Measurements from ENCODE around the gene DDX19B.
"Not testable (repeated sequence)": the region's sequence is repeated elsewhere in the genome, so short reads cannot be mapped to it uniquely, and the experiment has no call there.

DDX19B gene

DNA sequence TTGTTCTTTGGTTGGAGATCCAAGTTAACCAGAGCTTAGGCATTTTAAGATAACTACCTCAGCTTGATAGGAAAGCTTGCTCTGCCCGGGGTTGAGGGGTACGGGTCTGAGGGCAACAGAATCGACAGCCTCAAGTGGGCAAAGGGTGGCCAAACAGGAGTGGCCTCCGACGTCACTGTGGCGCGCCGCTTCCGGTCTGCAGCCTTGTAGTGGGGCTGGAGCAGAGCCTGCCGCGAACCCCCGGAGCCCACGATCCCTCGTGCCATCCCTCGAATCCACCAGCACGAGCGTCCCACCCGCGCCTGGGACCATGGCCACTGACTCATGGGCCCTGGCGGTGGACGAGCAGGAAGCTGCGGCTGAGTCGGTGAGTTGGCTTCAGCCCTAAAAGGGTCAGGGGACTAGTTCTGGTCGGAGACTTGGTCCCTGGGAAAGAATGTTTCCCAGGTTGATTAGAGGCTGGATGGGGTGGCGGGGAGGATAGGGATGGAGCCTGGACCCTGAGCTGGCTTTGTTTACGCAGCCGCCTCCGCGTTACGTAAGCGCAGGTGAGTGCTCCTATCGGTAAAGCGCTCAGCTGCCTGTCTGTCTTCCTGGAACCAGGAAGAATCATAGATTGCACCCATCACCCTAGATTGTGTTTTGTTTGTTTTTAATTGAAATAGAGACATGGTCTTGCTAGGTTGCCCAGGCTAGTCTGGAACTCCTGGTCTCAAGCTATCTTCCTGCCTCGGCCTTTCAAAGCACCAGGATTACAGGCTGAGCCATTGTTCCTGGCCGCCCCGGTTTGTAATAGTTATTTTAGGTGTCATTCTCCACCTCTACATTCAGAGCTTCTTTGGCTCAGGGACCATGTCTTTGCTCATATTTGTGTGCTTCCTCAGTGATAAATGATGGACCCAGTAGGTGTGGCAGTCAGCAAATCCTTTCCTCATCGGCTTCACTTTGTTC is at the start of gene DDX19B:
Gene DDX19B, plus strand, starts transcription at position 199 of the 951 bp plus-strand sequence. Its CDS starts 112 bp downstream, at position 311.
- DNase-seq = peak; percentile 43

DNA sequence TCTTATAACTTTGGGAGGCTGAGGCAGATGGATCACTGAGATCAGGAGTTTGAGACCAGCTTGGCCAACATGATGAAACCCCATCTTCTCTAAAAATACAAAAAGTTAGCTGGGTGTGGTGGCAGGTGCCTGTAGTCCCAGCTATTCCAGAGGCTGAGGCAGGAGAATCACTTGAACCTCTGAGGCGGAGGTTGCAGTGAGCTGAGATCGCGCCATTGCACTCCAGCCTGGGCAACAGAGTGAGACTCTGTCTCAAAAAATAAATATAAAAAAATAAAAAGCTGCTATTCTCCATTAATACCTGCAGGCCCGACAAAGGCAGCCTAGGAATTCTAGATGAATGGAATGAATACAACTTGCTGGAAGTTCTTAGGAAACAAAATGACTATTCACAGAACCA is 49.3 kb upstream of the DDX19B start:
- DNase-seq = not testable (repeated sequence)

DNA sequence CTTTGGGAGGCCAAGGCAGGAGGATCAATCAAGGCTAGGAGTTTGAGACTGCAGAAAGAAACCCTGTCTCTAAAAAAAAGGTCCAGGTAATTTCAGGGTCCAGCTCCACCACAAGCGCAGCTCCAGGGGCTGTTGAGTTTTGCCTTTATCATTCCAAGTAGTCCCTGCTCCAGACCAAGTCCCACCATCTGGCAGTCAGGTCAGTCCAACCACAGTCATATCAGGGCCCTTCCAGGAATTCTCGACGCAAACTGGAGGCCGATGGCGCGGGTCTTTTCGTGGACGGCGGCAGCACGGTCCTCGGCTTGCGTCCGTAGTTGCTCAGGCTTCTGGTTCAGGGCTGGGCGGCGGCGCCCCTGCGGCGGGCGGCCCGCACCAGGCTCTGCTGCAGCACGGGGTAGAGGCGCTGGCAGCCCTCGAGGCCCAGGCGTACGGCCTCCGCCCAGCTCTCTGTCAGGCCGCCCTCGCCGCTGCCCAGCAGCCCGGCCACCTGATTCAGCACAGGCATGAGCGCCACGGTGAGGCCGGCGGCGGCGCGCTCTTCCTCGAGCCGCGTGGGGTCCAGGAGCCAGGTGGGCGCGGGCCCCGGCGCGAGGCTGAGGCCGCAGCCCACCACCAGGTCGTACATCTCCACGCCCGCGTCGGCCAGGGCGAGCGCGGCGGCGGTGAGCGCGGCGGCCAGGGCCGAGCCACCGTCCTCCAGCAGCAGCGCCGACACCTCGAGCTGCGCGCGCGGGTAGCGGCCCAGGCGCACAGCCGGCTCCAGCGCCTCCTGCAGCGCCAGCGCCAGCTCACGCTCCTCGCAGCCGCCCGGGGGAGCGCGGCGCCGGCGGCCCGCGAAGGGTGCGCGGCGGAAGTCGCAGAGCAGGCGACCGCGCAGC is 48.0 kb upstream of the DDX19B start:
- no peak for DNase-seq

DNA sequence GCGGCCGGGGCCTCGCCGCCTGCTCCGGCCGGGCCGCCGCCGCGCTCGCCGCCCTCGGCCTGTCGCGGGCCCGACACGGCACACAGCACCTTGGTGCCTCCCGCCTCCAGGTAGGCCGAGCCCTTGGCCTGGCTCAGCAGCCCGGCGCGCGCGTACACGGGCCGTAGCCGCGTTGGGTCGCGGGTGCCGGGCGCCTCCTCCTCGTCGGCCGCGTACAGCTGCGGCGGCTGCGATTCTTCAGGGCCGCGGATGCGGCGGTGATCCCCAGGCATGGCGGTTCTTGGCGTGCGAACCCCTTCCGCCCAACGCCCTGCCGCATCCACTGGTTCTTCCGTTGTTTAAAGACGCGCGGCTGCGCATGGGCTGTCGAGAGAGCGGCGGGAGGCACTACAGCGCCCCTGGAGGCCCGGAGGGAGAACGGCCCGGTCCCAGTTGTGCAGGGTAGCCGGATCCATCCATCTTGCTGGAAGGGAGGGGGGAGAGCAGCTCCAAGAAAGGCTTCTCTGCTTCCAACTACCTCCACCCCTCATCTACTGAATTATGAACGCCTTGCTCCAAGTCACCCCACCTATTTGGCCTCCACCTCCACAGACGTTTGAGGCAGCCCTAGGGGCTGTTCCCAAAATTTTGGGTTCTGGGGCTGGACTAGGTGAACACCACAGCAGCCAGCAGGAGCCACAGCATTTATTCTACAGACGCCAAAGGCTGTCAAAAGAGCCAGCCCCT is 47.2 kb upstream of the DDX19B start, which contains the start of gene EXOSC6:
Gene EXOSC6, minus strand, starts transcription at position 312 of the 726 bp plus-strand sequence. Its CDS starts 40 bp downstream, at position 272.
- DNase-seq = peak; percentile 88

DNA sequence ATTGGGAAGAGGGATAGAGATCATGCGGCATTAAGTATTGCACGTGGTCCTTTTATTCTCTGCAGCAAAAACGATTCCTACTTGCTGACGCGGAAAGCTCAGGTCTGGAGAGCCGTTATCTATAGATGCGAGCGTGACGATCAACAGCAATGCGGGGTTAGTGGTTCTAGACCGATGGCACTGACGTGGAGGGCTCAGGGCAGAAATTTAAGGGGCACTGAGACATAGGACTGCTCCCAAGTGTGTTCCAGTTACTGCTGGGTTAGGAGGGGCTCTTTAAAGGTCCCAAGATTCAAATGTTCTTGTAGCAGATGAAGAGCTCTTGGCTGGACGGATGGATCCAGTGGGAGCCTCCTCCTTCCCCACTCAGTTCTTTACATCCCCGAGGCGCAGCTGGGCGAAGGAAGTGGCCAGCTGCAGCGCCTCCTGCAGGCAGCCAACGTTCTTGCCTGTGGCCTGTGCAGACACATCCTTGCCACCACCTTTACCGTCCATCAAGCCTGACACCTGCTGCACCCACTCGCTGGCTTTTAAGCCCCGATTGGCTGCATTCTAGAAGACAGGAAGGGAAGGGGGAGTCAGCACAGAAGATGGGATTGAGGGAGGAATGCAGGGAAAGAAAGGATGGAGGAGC is 46.5 kb upstream of the DDX19B start:
- no peak for DNase-seq

DNA sequence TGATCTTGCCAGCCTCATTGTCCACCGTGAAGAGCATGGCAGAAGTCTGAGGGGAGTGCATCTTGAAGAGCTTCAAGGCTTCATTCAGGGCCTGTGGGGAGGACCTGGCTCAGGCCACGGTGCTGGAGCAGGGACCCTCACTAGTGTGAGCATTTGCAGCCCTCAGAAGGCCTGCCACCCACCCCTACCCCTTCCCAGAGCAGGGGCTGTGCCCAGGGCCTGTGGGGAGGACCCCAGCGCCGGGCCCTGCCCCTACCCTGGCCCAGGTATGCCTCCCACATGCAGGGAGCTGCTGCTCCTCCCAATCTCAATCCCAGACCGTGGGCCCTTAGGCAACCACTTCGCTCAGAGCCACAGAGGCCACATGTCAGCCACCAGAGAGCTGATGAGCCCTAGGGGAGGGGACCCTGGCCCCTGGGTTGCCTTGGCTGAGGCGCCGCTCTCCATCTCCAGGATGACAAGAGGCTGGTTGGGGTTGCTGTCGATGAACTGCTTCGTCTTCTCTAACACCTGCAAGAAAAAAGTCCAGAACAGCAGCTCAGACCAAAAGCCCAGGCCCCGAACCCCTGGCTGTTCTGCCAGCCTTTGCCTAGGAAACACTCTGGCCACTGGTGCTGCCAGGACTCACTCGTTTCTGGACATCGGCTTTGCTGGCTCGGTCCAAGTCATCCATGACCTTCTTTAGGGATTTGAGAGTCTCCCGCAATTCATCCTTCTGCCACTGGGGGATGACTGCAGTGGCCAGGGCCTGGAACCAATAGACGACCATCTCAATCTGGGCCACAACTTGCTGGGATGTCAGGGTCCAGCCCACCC is 45.5 kb upstream of the DDX19B start:
- DNase-seq = no peak

DNA sequence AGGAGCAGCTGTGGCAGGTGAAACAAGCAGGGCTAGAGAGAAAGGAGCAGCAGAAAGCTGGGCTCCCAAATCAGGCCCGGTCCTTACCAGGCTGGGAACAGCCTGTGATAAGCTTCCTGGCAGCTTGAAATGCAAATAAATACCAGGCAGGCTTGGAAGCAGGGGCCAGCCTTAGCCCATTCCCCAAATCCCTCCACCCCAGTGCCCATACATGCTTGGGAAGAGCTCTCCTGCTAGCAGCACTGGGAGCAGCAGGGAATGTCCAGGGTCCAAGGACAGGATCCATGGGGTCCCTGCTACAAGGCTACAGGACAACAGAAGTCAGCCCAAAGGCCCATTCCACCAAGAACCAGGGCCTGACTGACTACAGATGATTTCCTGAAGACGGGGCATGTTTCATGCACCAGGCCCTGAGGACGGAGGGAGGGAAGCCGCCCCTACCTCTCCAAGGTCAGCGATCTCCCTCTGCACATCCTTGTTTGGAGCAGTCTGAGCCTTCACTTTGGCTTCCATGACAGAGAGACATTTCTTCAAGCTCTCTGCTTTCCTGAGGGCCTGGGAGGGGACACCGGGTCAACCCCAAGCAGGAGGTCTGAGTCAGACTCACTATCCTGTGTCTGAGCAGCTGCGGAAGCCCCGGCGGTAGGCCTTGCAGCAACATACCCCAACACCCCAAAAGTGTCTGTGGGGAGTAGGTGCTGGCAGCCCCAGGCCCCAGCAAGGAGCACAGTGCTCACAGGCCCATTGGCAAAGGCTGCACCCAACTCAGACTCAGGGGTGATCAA is 44.6 kb upstream of the DDX19B start:
- DNase-seq = no peak

DNA sequence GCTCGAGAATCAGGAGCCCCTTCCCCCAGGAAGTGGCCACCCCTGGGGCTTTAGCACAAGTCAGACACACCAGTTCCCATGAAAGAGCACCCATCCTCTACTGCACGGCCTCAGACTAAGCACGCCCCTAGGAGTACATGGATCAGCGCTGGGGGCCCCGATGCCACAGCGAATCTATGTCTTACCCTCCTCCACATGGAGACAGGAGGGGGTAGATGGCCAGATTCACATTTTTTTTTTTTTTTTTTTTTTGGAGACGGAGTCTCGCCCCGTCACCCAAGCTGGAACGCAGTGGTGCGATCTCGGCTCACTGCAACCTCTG is 44.1 kb upstream of the DDX19B start:
- no peak for DNase-seq

DNA sequence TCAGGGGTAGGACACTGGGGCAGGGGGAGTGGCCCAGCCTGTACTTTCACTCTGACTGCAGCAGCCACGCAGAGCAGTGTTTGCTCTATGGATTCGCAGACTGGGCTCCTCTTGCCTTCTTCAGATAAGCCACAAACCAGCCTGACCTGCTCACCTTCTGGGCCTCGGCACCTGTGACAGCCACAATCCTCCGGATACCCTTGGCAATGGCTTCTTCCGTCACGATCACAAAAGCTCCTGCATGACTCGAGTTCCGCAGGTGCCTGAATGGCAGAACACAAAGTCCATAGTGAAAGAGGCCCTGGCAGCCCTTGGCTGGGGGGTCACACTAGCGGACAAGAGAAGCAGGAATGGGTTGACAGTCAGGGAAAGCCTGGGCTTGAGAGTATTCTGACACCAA is 43.4 kb upstream of the DDX19B start:
- no peak for DNase-seq

DNA sequence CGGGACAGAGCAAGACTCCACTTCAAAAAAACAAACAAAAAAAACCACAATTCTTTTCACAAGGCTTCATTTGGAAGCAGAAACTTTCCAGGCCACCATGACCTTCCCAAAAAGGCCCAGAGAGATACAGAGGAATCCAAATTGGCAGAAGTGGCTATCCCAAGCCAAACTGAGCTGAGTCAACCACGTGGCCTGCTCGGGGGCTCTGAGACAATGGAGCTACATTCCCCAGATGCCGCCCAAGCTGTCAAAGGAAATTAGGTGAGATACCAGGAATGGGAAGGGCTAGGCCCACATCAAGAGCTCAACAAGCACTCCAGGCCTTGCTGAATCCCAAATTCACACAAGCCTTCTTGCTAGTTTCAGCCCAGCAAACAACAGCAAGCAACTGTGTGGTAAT is 41.6 kb upstream of the DDX19B start:
- no peak for DNase-seq

DNA sequence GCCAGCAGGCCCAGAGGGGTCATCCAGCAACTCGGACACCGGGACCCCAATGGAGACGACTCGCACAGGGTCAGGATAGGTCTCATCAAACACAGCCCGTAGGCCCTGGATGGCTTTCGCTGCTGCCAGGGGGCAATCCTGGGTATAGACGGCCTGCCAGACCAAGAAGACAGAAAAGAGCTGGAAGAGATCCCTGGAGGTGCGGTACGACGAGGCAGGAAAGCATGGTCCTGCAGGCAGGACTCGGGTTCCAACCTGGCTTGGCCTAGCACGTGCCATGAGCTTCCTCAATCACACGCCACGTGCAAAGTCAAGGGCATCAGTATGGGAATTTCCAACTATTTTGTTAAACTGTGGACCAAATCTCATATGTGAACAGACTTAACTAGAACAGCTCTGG is 40.9 kb upstream of the DDX19B start:
- DNase-seq = no peak

DNA sequence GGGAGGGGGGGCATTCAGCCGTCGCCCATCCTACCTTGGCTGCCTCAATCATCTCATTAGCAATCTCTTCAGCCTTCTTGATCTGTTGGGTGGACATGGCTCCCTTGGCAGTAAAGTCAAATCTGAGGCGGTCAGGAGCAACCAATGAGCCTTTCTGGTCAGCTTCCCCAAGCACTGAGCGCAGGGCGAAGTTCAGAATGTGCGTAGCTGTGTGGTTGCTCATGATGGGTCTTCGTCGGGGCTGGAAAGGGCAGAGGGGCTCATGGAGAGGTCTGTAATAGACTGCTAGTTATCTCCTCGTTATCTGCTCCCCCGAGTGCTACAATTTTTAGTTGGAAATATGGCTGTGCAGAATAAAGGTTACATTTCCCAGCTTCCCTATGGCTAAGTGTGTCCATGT is 40.0 kb upstream of the DDX19B start:
- no peak for DNase-seq

DNA sequence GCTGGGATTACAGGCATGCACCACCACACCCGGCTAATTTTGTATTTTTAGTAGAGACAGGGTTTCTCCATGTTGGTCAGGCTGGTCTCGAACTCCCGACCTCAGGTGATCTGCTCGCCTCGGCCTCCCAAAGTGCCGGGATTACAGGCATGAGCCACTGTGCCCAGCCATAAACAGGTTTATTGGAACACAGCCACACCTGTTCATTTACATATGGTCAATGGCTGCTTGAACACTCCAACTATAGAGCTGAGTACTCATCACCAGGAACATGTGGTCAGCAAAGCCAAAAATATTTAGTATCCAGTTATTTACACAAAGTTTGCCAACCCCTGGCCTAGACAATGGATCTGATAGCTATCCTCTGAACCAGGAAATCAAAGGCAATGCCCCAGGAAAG is 39.1 kb upstream of the DDX19B start:
- not testable (repeated sequence) for DNase-seq

DNA sequence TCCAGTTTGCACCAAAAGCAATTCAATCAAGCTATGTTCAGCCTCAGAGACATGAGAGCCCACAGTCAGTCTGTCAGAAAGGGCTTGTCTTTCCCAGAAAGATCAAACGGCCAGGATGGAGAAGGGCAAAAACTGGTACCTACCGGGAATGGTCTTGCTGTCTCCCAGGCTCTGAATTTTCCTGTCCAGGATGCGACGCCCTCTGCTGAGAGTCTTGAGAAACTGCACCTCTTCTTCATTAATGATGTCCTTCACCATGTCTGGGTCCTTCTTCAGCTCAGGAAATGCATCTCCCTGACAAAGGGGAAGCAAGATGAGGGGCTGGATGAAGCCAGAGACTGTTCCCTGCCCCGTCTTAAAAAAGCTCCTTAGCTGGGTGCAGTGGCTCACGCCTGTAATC is 31.5 kb upstream of the DDX19B start:
- DNase-seq = no peak

DNA sequence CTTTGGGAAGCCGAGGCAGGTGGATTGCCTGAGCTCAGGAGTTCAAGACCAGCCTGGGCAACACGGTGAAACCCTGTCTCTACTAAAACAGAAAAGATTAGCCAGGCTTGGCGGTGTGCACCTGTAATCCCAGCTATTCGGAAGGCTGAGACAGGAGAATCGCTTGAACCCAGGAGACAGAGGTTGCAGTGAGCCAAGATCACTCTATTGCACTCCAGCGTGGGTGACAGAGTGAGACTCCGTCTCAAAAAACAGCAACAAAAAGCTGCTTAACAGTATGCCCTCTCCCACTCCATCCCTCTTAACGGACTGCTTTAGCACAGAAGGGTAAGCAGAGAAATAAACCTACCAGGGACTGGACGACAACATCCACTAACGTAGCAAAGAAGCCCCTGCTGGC is 31.1 kb upstream of the DDX19B start:
- not testable (repeated sequence) for DNase-seq

DNA sequence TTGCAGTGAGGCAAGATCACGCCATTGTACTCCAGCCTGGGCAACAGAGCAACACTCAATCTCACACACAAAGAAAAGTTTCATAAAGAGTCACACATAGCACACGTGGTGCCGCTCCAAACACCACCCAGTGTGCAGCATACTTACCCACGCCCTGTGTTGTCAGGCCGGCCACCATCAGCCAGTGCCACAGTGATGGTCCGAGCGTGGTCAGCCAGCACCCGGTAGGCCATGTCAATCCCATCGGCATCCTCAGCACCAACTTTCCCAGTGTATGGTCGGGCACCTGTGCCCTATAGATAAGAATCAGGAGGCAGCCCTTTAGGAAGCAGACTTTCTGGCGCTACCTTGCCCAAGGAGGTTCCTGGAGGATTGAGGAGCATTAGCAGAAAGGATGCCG is 29.5 kb upstream of the DDX19B start:
- DNase-seq = no peak

DNA sequence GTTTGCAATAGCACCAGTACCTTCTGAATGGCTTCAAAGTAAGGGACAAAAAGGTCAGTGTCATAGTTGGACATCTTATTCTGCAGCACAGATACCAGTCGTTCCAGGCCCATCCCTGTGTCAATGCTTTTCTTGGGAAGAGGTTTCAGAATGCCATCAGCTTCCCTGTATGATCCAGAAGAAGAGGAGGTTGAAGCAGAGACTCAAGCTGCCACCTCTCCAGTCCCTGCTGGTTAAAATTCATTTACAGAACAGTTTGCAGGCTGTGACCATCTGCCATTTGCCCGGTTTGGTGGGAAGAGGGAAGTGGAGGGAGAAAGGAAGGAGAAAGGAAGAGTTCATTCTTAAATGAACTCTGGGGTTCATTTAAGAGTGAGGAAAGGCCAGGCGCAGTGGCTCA is 28.8 kb upstream of the DDX19B start:
- DNase-seq = no peak

DNA sequence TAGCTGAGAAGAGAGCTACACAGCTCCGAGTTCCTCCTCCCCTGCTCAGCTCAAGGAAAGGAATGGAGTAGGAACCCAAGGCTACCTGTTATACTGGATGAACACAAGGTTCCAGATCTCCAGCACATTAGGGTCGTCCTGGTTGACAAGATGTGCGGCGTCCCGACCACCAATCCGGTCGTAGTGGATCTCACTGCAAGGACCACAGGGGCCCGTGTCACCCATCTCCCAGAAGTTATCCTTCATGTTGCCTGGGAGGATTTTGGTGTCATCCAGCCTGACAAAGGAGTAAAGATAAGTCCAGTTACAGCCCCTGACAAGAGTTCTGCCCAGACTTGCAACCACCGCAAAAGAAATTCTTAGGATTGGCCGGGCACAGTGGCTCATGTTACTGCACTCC is 27.3 kb upstream of the DDX19B start:
- DNase-seq = no peak

DNA sequence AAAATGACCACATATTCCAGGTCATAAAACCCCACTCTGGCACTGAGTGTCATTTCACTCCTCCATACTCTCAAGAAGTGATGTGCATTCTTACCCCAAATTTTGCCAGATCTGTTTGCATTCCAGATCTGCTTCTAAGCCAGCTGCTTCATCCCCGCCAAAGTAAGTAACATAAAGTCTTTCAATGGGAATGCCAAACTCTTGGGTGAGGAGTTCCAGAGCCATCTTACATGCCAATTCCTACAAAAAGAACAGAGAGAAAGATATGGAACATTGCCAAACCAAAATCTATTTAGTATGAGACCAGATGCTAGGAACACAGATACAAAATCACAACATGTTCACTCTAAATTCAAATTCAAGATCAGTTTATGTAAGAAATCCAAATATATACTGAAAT is 22.6 kb upstream of the DDX19B start:
- DNase-seq = no peak

DNA sequence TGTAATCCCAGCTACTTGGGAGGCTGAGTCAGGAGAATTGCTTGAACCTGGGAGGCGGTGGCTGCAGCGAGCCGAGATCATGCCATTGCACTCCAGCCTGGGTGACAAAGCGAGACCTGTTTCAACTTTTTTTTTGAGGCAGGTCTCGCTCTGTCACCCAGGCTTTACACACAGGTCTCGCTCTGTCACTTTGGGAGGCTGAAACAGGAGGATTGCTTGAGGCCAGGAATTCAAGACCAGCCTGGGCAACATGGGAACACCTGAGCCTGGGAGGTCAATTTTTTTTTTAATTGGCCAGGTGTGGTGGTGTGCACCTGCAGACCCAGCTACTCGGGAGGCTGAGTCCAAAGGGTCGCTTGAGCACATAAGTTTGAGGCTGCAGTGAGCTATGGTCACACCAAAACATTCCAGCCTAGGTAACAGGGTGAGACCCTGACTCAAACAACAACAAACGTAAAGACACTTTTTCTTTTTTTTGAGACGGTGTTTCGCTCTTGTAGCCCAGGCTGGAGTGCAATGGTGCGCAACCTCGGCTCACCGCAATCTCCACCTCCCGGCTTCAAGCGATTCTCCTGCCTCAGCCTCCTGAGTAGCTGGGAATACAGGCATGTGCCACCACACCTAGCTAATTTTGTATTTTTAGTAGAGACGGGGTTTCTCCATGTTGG is 11.5 kb upstream of the DDX19B start:
- not testable (repeated sequence) for DNase-seq

All from NCI-H2107 (cell line).